Neural cell (in vitro differentiated cells): ENCODE data around the gene FMR1.

ENCODE experiments used
- POLR2AphosphoS5 ChIP-seq: IDR thresholded peaks from 2 replicates; pipeline ENCODE4 v1.6.1; 2012
- TF ChIP-seq, protein P1 (sequence below): IDR thresholded peaks from 2 replicates; pipeline ENCODE4 v1.6.1; 2012; ENCODE audit warnings: borderline replicate concordance
- TF ChIP-seq, protein P2 (sequence below): fragments of 450-650 bp; IDR thresholded peaks from 2 replicates; pipeline ENCODE4 v1.5.1; 2014; ENCODE audit warnings: antibody characterized with exemption, mild to moderate bottlenecking, moderate library complexity; ENCODE audit not compliant: poor library complexity, severe bottlenecking

DNA sequence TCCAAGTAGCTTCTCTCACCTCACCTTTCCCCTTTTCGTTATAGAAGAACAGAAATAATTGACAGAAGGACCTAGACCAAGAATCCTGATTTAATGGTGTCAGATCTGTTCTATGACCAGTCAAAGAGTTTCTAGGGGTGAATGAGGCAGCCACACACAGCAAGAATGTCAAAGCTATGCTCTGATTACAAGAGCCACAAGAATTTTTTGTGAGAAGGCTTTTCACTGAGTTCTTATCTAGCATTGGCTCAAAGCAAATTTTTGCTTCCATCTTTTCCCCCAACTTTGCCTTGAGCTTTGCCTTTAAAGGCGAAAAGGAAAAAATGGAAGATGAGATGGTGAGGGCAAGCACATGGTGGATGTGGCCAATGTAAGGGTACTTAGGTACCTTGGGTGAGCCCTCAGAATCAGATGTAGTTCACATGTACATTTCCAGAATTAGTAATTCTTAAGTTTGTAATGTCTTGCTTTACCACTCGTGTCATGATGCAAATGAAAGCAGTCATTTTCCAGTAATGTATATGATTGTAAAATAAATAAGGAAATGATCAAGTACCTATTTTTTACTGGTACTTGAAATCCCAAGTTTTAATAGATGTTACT lies 23.5 kb downstream of the FMR1 start:
- no peak for TF ChIP-seq POLR2AphosphoS5
- TF ChIP-seq, protein P1, sequence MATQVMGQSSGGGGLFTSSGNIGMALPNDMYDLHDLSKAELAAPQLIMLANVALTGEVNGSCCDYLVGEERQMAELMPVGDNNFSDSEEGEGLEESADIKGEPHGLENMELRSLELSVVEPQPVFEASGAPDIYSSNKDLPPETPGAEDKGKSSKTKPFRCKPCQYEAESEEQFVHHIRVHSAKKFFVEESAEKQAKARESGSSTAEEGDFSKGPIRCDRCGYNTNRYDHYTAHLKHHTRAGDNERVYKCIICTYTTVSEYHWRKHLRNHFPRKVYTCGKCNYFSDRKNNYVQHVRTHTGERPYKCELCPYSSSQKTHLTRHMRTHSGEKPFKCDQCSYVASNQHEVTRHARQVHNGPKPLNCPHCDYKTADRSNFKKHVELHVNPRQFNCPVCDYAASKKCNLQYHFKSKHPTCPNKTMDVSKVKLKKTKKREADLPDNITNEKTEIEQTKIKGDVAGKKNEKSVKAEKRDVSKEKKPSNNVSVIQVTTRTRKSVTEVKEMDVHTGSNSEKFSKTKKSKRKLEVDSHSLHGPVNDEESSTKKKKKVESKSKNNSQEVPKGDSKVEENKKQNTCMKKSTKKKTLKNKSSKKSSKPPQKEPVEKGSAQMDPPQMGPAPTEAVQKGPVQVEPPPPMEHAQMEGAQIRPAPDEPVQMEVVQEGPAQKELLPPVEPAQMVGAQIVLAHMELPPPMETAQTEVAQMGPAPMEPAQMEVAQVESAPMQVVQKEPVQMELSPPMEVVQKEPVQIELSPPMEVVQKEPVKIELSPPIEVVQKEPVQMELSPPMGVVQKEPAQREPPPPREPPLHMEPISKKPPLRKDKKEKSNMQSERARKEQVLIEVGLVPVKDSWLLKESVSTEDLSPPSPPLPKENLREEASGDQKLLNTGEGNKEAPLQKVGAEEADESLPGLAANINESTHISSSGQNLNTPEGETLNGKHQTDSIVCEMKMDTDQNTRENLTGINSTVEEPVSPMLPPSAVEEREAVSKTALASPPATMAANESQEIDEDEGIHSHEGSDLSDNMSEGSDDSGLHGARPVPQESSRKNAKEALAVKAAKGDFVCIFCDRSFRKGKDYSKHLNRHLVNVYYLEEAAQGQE = no peak
- TF ChIP-seq, protein P2, sequence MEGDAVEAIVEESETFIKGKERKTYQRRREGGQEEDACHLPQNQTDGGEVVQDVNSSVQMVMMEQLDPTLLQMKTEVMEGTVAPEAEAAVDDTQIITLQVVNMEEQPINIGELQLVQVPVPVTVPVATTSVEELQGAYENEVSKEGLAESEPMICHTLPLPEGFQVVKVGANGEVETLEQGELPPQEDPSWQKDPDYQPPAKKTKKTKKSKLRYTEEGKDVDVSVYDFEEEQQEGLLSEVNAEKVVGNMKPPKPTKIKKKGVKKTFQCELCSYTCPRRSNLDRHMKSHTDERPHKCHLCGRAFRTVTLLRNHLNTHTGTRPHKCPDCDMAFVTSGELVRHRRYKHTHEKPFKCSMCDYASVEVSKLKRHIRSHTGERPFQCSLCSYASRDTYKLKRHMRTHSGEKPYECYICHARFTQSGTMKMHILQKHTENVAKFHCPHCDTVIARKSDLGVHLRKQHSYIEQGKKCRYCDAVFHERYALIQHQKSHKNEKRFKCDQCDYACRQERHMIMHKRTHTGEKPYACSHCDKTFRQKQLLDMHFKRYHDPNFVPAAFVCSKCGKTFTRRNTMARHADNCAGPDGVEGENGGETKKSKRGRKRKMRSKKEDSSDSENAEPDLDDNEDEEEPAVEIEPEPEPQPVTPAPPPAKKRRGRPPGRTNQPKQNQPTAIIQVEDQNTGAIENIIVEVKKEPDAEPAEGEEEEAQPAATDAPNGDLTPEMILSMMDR = no peak
